ENCODE measurements around the gene EBI3. TPM values are rescaled to one million over a fixed set of nuclear protein-coding genes. Genes with fewer than 3 reads are reported as not detected.
"Not testable (repeated sequence)": the region's sequence is repeated elsewhere in the genome, so short reads cannot be mapped to it uniquely, and the experiment has no call there.

The EBI3 gene
- polyA plus RNA-seq, 4 donors = 0.89 to 6.2 (median 4.9) TPM

DNA sequence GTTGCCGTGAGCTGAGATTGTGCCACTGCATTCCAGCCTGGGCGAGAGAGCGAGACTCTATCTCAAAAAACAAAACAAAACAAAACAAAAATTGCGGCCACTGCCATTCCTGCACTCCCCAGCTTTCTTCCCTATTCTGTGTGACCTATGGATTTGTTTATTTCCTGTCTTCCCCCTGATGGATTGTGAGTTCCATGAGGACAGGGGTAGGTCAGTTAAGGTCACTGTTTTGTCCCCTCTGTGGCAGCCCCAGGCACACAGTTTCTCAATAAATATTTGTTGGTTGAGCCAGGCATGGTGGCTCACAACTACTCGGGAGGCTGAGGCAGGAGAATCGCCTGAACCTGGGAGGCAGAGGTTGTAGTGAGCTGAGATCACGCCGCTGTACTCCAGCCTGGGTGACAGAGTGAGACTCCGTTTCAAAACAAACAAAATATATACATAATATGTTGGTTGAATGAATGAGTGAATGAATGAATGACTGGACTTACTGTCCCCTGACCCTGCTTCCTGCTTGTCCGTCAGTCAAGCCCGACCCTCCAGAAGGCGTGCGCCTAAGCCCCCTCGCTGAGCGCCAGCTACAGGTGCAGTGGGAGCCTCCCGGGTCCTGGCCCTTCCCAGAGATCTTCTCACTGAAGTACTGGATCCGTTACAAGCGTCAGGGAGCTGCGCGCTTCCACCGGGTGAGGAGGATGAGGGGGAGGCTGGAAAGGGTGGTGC lies 5.0 kb downstream of the EBI3 start:
- H3K27me3 ChIP-seq (ENCODE audit: control insufficient read depth in 3 of 3, insufficient read depth in 3 of 3, low read length in 3 of 3) = peaks cover 0 to 13% (median 0%) of the 10 kb centered on the region in 3 donors
- FAIRE-seq = no peak
- 44 to 52% (median 52%) methylated on average over 21 of the region's 21 CpGs for WGBS, 3 donors

DNA sequence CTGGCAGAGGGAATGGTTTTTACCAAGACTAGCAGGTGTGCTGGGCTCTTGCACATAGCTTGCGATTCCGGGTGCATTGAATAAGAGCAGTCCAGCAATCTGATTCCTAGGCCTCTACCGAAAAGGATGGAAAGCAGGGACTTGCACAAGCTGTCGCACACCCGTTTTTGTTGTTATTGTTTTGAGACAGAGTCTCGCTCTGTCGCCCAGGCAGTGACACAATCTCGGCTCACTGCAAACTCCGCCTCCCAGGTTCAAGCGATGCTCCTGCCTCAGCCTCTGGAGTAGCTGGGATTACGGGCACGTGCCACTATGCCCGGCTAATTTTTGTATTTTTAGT lies 5.5 kb downstream of the EBI3 start:
- Histone ChIP-seq H3K9me3 (ENCODE audit: control insufficient read depth in 2 of 2, insufficient read depth in 1 of 2, low read depth in 1 of 2, low read length in 1 of 2) (no peaks in the 10 kb centered on the region), H3K4me3 (ENCODE audit: low read depth in 1 of 3, low read length in 3 of 3) (no peak overlapping the region), H3K27ac (ENCODE audit: low read depth in 1 of 3, low read length in 2 of 3) (no peak overlapping the region), H3K4me1 (ENCODE audit: control insufficient read depth in 3 of 3, insufficient read depth in 2 of 3, low read depth in 1 of 3, low read length in 2 of 3) (no peaks in the 10 kb centered on the region), H3K27me3 (ENCODE audit: control insufficient read depth in 3 of 3, insufficient read depth in 3 of 3, low read length in 3 of 3) (peaks cover 0 to 11% (median 0%) of the 10 kb centered on the region in 3 donors), H3K36me3 (ENCODE audit: control insufficient read depth in 3 of 3, insufficient read depth in 2 of 3, low read depth in 1 of 3, low read length in 3 of 3) (no peaks in the 10 kb centered on the region)
- DNase-seq = no peak
- WGBS, 3 donors = 68 to 79% (median 73%) methylated on average over 13 of the region's 13 CpGs
- FAIRE-seq = no peak

More for the DNA sequence above, 5.0 kb downstream of the EBI3 start:
- H3K36me3 ChIP-seq (ENCODE audit: control insufficient read depth in 3 of 3, insufficient read depth in 2 of 3, low read depth in 1 of 3, low read length in 3 of 3) = no peaks in the 10 kb centered on the region
- no peaks in the 10 kb centered on the region for H3K9me3 ChIP-seq (ENCODE audit: control insufficient read depth in 2 of 2, insufficient read depth in 1 of 2, low read depth in 1 of 2, low read length in 1 of 2)
- no peak for DNase-seq
- no peak overlapping the region for H3K27ac ChIP-seq (ENCODE audit: low read depth in 1 of 3, low read length in 2 of 3)
- peaks cover 0 to 5% (median 0%) of the 10 kb centered on the region in 3 donors for H3K4me1 ChIP-seq (ENCODE audit: control insufficient read depth in 3 of 3, insufficient read depth in 2 of 3, low read depth in 1 of 3, low read length in 2 of 3)
- H3K4me3 ChIP-seq (ENCODE audit: low read depth in 1 of 3, low read length in 3 of 3) = no peak overlapping the region

DNA sequence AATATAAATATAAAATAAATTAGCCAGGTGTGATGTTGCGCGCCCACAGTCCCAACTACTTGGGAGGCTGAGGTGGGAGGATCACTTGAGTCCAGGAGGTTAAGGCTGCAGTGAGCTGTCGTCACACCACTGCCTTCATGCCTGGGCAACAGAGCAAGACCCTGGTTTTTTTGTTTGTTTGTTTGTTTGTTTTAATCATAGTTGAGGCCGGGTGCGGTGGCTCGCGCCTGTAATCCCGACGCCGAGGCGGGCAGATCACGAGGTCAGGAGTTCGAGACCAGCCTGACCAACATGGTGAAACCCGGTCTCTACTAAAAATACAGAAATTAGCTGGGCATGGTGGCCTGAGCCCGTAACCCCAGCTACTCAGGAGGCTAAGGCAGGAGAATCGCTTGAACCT lies 8.2 kb downstream of the EBI3 start:
- not testable (repeated sequence) for H3K36me3 ChIP-seq (ENCODE audit: control insufficient read depth in 3 of 3, insufficient read depth in 2 of 3, low read depth in 1 of 3, low read length in 3 of 3); FAIRE-seq; H3K27ac ChIP-seq (ENCODE audit: low read depth in 1 of 3, low read length in 2 of 3); H3K4me1 ChIP-seq (ENCODE audit: control insufficient read depth in 3 of 3, insufficient read depth in 2 of 3, low read depth in 1 of 3, low read length in 2 of 3); H3K4me3 ChIP-seq (ENCODE audit: low read depth in 1 of 3, low read length in 3 of 3); DNase-seq; H3K9me3 ChIP-seq (ENCODE audit: control insufficient read depth in 2 of 2, insufficient read depth in 1 of 2, low read depth in 1 of 2, low read length in 1 of 2)
- 88 to 92% (median 91%) methylated on average over 16 of the region's 16 CpGs for WGBS, 3 donors
- peaks cover 0 to 11% (median 0%) of the 10 kb centered on the region in 3 donors for H3K27me3 ChIP-seq (ENCODE audit: control insufficient read depth in 3 of 3, insufficient read depth in 3 of 3, low read length in 3 of 3)

DNA sequence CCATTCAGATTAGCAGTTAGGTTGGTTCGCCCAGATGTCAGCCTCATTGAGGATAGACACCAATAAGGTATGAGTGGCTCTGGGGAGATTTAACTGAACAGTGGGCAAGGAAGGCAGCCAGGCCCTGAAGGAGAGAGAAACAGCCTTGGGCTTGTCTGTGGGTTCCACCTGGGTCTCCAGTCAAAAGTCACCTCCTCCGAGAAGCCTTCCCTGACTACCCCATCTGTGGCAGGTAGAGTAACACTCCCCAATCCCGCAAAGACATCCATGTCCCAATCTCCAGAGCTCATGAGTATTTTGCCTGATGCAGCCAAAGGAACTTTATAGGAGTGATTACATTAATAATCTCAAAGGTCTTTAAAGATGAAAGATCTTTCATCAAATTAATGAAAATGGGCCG lies 9.5 kb downstream of the EBI3 start:
- Histone ChIP-seq H3K27me3 (ENCODE audit: control insufficient read depth in 3 of 3, insufficient read depth in 3 of 3, low read length in 3 of 3) (peaks cover 0 to 11% (median 0%) of the 10 kb centered on the region in 3 donors), H3K4me3 (ENCODE audit: low read depth in 1 of 3, low read length in 3 of 3) (no peak overlapping the region), H3K9me3 (ENCODE audit: control insufficient read depth in 2 of 2, insufficient read depth in 1 of 2, low read depth in 1 of 2, low read length in 1 of 2) (peaks cover 0 to 6% of the 10 kb centered on the region in 2 donors), H3K4me1 (ENCODE audit: control insufficient read depth in 3 of 3, insufficient read depth in 2 of 3, low read depth in 1 of 3, low read length in 2 of 3) (no peaks in the 10 kb centered on the region), H3K27ac (ENCODE audit: low read depth in 1 of 3, low read length in 2 of 3) (no peak overlapping the region), H3K36me3 (ENCODE audit: control insufficient read depth in 3 of 3, insufficient read depth in 2 of 3, low read depth in 1 of 3, low read length in 3 of 3) (no peaks in the 10 kb centered on the region)
- DNase-seq (no peak), FAIRE-seq (no peak)
- 65 to 83% (median 77%) methylated on average over 4 of the region's 4 CpGs for WGBS, 3 donors

DNA sequence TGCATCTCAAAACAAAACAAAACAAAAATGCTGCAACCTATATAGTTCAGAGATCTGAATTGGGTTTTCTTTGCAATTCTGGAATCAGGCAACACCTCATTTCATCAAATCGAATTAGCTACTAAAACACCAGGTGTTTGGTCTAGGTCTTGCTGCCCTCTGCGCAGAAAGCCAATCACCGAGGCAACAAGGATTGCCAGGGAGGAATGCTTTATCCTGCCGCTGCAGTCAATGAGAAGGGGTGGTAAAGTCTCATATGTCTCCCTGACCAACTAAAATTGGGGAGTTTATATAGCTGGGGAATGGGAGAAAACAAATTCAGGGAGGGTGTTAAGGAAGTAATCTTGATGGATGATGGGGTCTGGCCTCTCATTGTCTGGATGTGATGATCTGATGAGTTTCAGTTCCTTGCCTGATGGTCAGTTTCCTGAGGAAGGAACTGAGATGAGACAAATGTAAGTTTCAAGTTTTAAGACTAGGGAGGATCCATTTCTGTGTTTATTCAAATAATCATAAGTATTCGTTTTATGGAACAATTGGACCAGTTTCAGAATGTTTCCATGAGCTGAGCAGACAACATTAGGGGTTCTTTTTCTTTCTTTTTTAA lies 12.6 kb downstream of the EBI3 start:
- Histone ChIP-seq H3K27ac (ENCODE audit: low read depth in 1 of 3, low read length in 2 of 3) (no peak overlapping the region), H3K27me3 (ENCODE audit: control insufficient read depth in 3 of 3, insufficient read depth in 3 of 3, low read length in 3 of 3) (no peaks in the 10 kb centered on the region), H3K9me3 (ENCODE audit: control insufficient read depth in 2 of 2, insufficient read depth in 1 of 2, low read depth in 1 of 2, low read length in 1 of 2) (peaks cover 0 to 6% of the 10 kb centered on the region in 2 donors), H3K36me3 (ENCODE audit: control insufficient read depth in 3 of 3, insufficient read depth in 2 of 3, low read depth in 1 of 3, low read length in 3 of 3) (no peaks in the 10 kb centered on the region), H3K4me1 (ENCODE audit: control insufficient read depth in 3 of 3, insufficient read depth in 2 of 3, low read depth in 1 of 3, low read length in 2 of 3) (peaks cover 0 to 4% (median 0%) of the 10 kb centered on the region in 3 donors), H3K4me3 (ENCODE audit: low read depth in 1 of 3, low read length in 3 of 3) (no peak overlapping the region)
- FAIRE-seq (no peak), DNase-seq (no peak)
- 73 to 86% (median 82%) methylated on average over 5 of the region's 5 CpGs for WGBS, 3 donors

DNA sequence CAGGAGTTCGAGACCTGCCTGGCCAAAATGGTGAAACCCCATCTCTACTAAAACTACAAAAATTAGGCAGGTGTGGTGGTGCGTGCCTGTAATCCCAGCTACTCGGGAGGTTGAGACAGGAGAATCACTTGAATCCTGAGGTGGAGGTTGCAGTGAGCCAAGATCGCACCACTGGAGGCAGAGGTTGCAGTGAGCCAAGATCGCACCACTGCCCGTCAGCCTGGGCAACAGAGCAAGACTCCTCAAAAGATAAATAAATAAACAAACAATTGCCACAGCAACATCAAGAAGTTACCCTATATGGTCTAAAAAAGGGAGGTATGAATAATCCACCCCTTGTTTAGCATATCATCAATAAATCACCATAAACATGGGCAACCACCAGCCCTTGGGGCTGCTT lies 16.6 kb downstream of the EBI3 start:
- WGBS, 3 donors = 96 to 100% (median 99%) methylated on average over 6 of the region's 6 CpGs
- H3K9me3 ChIP-seq (ENCODE audit: control insufficient read depth in 2 of 2, insufficient read depth in 1 of 2, low read depth in 1 of 2, low read length in 1 of 2); H3K27me3 ChIP-seq (ENCODE audit: control insufficient read depth in 3 of 3, insufficient read depth in 3 of 3, low read length in 3 of 3); FAIRE-seq; H3K4me3 ChIP-seq (ENCODE audit: low read depth in 1 of 3, low read length in 3 of 3); H3K4me1 ChIP-seq (ENCODE audit: control insufficient read depth in 3 of 3, insufficient read depth in 2 of 3, low read depth in 1 of 3, low read length in 2 of 3); H3K27ac ChIP-seq (ENCODE audit: low read depth in 1 of 3, low read length in 2 of 3); DNase-seq: not testable (repeated sequence)
- H3K36me3 ChIP-seq (ENCODE audit: control insufficient read depth in 3 of 3, insufficient read depth in 2 of 3, low read depth in 1 of 3, low read length in 3 of 3) = peaks cover 1 to 28% (median 4%) of the 10 kb centered on the region in 3 donors

DNA sequence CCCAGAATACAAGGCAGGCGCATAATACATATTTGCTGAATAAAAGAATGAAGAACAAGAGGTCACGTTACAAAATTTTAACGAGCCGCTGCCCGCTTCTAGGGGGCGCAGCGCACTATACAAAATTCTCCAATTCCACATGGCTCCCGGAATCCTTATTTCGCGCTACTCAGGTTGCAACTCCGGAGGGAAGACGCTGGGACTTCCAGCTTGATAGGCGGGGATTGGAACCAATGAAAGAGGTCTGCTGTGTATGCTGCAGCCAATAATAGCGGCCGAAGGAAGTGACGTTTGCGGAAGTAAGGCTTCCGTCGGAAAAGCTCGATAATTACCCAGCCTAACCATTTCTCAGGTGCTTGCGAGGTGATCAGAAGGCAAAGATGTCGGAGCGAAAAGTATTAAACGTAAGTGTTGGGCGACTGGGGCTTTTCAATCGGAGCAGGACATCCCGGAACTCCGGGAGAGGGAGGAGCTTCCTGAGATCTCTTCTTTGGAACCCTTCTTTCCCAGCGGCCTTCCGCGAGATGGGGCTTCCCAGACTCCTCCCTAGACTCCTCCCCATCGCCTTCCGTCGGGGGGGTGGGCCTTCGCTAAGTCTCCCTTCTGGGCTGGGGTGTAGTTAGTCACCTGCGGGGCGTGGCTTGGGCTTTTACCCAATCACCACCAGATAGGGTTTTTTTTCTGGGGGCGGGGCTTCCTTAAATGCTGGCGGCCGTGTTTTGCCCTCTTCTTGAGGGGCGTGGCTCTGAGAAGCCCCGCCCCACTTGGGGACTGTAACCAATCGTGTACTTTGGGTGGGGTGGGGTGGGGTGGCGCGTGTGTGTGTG lies 17.7 kb downstream of the EBI3 start, which contains the start of gene YJU2:
Gene YJU2 (plus strand): TSS at position 314 of the 827 bp plus-strand sequence. CDS start 67 bp downstream, at position 381.
- H3K36me3 ChIP-seq (ENCODE audit: control insufficient read depth in 3 of 3, insufficient read depth in 2 of 3, low read depth in 1 of 3, low read length in 3 of 3) = peaks cover 6 to 38% (median 7%) of the 10 kb centered on the region in 3 donors
- 0 to 1% (median 1%) methylated on average over 41 to 45 of the region's 45 CpGs for WGBS, 3 donors
- peak within 1 kb of the TSS; percentile 51 to 71 (median 61) for H3K4me3 ChIP-seq (ENCODE audit: low read depth in 1 of 3, low read length in 3 of 3)
- H3K9me3 ChIP-seq (ENCODE audit: control insufficient read depth in 2 of 2, insufficient read depth in 1 of 2, low read depth in 1 of 2, low read length in 1 of 2) = peaks cover 0 to under 1% of the 10 kb centered on the region in 2 donors
- H3K4me1 ChIP-seq (ENCODE audit: control insufficient read depth in 3 of 3, insufficient read depth in 2 of 3, low read depth in 1 of 3, low read length in 2 of 3) = peaks cover 0 to 7% (median 0%) of the 10 kb centered on the region in 3 donors
- DNase-seq = peak; percentile 100
- FAIRE-seq = no peak
- H3K27me3 ChIP-seq (ENCODE audit: control insufficient read depth in 3 of 3, insufficient read depth in 3 of 3, low read length in 3 of 3) = no peaks in the 10 kb centered on the region
- H3K27ac ChIP-seq (ENCODE audit: low read depth in 1 of 3, low read length in 2 of 3) = peak within 1 kb of the TSS; percentile 95 to 99 (median 95)

DNA sequence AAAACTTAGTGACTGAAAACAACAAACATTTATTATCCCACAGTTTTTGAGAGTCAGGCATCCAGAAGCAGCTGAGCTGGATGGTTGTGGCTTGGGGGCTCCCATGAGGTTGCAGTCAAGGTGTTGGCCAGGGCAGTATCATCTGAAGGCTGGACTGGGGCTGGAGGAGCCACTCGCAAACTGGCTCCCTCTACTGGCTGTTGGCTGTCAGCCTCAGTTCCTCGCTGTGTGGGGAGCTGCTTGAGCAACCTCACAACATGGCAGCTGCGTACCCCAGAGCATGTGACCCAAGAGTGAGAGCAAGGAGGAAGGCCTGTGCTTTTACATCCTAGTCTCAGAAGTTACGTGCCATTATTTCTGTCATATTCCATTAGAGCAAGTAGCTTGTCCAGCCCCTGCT lies 27.2 kb downstream of the EBI3 start:
- Histone ChIP-seq H3K36me3 (ENCODE audit: control insufficient read depth in 3 of 3, insufficient read depth in 2 of 3, low read depth in 1 of 3, low read length in 3 of 3) (peaks cover 29 to 88% (median 40%) of the 10 kb centered on the region in 3 donors), H3K4me1 (ENCODE audit: control insufficient read depth in 3 of 3, insufficient read depth in 2 of 3, low read depth in 1 of 3, low read length in 2 of 3) (no peaks in the 10 kb centered on the region), H3K4me3 (ENCODE audit: low read depth in 1 of 3, low read length in 3 of 3) (no peak overlapping the region), H3K27me3 (ENCODE audit: control insufficient read depth in 3 of 3, insufficient read depth in 3 of 3, low read length in 3 of 3) (no peaks in the 10 kb centered on the region), H3K9me3 (ENCODE audit: control insufficient read depth in 2 of 2, insufficient read depth in 1 of 2, low read depth in 1 of 2, low read length in 1 of 2) (peaks cover 0 to 29% of the 10 kb centered on the region in 2 donors), H3K27ac (ENCODE audit: low read depth in 1 of 3, low read length in 2 of 3) (no peak overlapping the region)
- 97 to 99% (median 97%) methylated on average over 4 of the region's 4 CpGs for WGBS, 3 donors
- no peak for DNase-seq
- no peak for FAIRE-seq
